ENCODE data around the gene PARD6B. TPM values are rescaled to one million over a fixed set of nuclear protein-coding genes. Genes with fewer than 3 reads are reported as not detected.

PARD6B gene
- total RNA-seq, 1 experiment from 2014 or later, result 41.3 TPM

DNA sequence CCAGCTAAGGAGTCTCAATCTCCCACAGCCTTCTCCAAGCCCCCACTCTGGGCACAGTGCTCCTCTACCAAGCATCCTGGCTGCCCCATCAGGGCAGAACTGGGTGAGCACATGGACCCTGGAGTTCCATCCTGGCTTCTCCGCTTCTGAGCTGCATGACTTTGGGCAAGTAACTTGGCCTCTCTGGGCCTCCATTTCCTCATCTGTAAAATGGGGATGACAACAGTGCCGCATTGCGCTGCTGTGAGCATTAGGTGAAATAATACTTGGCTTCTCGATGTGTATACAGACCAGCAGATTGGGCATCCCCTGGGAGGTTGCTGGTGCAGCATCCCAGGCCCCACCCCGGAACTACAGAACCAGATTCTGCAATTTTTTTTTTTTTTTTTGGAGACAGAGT is 31.7 kb upstream of the PARD6B start:
- H3K4me2 ChIP-seq (ENCODE audit: low read length), result no peak overlapping the region
- no peaks in the 10 kb centered on the region for H3K9me2 ChIP-seq (ENCODE audit: insufficient read depth)
- no peak overlapping the region for H3K9ac ChIP-seq (ENCODE audit: low read length)
- intact Hi-C loops (cut with micrococcal nuclease), result no loop called here
- H3K27me3 ChIP-seq (ENCODE audit: insufficient read depth, low read length), result no peaks in the 10 kb centered on the region
- no peaks in the 10 kb centered on the region for H3K9me3 ChIP-seq (ENCODE audit: control insufficient read depth in 1 of 2, insufficient read depth in 1 of 2, low read depth in 1 of 2, low read length in 2 of 2)
- POLR2A ChIA-PET, result no interaction called here
- H3K36me3 ChIP-seq (ENCODE audit: control insufficient read depth in 1 of 2, insufficient read depth in 2 of 2, low read length in 2 of 2), result no peaks in the 10 kb centered on the region
- no peaks in the 10 kb centered on the region for H3K79me2 ChIP-seq (ENCODE audit: insufficient read depth, low read length)
- no peak for ATAC-seq
- H2AFZ ChIP-seq (ENCODE audit: low read depth, low read length, poor library complexity, severe bottlenecking), result no peak overlapping the region
- no peak overlapping the region for H3K27ac ChIP-seq (ENCODE audit: low read depth, low read length)
- no TSS peak for BruUV-seq (replicated peaks)
- TF ChIP-seq RAD21 (IDR thresholded peaks at IDR 0.05; ENCODE audit: low read depth) (no peak), SIN3A (IDR thresholded peaks at IDR 0.05; ENCODE audit: low read depth) (no peak), EZH2phosphoT487 (IDR thresholded peaks at IDR 0.05; ENCODE audit: borderline replicate concordance) (no peak), POLR2AphosphoS5 (IDR thresholded peaks at IDR 0.05; ENCODE audit: low read depth, low read length) (no peak), YY1 (IDR thresholded peaks at IDR 0.05; ENCODE audit: extremely low read depth, insufficient replicate concordance, low read depth, low read length) (no peak), EZH2 (IDR thresholded peaks at IDR 0.05) (no peak), TCF7L2 (IDR thresholded peaks at IDR 0.05; ENCODE audit: borderline replicate concordance, extremely low read depth, insufficient read depth, insufficient read length) (no peak), CBX3 (IDR thresholded peaks at IDR 0.05; ENCODE audit: low read depth) (no peak), JUND (IDR thresholded peaks at IDR 0.05) (no peak), ZBTB33 (IDR thresholded peaks at IDR 0.05; ENCODE audit: extremely low read depth, insufficient replicate concordance, low read length) (no peak), POLR2A (IDR thresholded peaks at IDR 0.05; ENCODE audit: borderline replicate concordance, extremely low read depth, insufficient read depth, insufficient read length) (no peak), ZFX (IDR thresholded peaks at IDR 0.05) (no peak), CEBPB (IDR thresholded peaks at IDR 0.05; ENCODE audit: low read depth) (no peak)
- TF ChIP-seq, protein P1, sequence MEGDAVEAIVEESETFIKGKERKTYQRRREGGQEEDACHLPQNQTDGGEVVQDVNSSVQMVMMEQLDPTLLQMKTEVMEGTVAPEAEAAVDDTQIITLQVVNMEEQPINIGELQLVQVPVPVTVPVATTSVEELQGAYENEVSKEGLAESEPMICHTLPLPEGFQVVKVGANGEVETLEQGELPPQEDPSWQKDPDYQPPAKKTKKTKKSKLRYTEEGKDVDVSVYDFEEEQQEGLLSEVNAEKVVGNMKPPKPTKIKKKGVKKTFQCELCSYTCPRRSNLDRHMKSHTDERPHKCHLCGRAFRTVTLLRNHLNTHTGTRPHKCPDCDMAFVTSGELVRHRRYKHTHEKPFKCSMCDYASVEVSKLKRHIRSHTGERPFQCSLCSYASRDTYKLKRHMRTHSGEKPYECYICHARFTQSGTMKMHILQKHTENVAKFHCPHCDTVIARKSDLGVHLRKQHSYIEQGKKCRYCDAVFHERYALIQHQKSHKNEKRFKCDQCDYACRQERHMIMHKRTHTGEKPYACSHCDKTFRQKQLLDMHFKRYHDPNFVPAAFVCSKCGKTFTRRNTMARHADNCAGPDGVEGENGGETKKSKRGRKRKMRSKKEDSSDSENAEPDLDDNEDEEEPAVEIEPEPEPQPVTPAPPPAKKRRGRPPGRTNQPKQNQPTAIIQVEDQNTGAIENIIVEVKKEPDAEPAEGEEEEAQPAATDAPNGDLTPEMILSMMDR (IDR thresholded peaks at IDR 0.05 in 2 of 3, conservative IDR thresholded peaks at IDR 0.05 in 1 of 3; ENCODE audit: borderline replicate concordance in 1 of 3, insufficient read depth in 1 of 3, low read depth in 2 of 3, low read length in 2 of 3), result no peak
- TF ChIP-seq, protein P2, sequence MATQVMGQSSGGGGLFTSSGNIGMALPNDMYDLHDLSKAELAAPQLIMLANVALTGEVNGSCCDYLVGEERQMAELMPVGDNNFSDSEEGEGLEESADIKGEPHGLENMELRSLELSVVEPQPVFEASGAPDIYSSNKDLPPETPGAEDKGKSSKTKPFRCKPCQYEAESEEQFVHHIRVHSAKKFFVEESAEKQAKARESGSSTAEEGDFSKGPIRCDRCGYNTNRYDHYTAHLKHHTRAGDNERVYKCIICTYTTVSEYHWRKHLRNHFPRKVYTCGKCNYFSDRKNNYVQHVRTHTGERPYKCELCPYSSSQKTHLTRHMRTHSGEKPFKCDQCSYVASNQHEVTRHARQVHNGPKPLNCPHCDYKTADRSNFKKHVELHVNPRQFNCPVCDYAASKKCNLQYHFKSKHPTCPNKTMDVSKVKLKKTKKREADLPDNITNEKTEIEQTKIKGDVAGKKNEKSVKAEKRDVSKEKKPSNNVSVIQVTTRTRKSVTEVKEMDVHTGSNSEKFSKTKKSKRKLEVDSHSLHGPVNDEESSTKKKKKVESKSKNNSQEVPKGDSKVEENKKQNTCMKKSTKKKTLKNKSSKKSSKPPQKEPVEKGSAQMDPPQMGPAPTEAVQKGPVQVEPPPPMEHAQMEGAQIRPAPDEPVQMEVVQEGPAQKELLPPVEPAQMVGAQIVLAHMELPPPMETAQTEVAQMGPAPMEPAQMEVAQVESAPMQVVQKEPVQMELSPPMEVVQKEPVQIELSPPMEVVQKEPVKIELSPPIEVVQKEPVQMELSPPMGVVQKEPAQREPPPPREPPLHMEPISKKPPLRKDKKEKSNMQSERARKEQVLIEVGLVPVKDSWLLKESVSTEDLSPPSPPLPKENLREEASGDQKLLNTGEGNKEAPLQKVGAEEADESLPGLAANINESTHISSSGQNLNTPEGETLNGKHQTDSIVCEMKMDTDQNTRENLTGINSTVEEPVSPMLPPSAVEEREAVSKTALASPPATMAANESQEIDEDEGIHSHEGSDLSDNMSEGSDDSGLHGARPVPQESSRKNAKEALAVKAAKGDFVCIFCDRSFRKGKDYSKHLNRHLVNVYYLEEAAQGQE (IDR thresholded peaks at IDR 0.05; ENCODE audit: low read depth), result no peak
- no peak for DNase-seq (ENCODE audit: low read depth, low spot score)
- H3K4me3 ChIP-seq (replicated peaks in 1 of 2; ENCODE audit: low read depth in 1 of 2, low read length in 2 of 2), result no peak overlapping the region
- no peaks in the 10 kb centered on the region for H4K20me1 ChIP-seq (ENCODE audit: insufficient read depth)
- RAD21 ChIA-PET (ENCODE audit: low non-redundant PET in 1 of 2, low total read pairs in 2 of 2, uncharacterized antibody in 2 of 2, unreplicated experiment in 2 of 2), result no interaction called here
- CTCF ChIA-PET, result no interaction called here
- H3K4me1 ChIP-seq (ENCODE audit: control insufficient read depth in 1 of 2, insufficient read depth in 2 of 2, low read length in 2 of 2), result no peaks in the 10 kb centered on the region

All from HCT116 (cell line).